Breast epithelium (tissue), 4 donors: Measurements from ENCODE around the gene USP43. TPM values are rescaled to one million over a fixed set of nuclear protein-coding genes. Genes with fewer than 3 reads are reported as not detected.

Experiments used
- DNase-seq, 2 donors: peaks; one replicate each; pipeline ENCODE4 v3.0.0-alpha.2; 2019; ENCODE audit warnings: low spot score in 2 of 2
- H3K27ac ChIP-seq, 2 donors: fragments of 200-600 bp; sonication (generic) in 1 of 2; one replicate each; pipeline ENCODE4 v1.5.1; 2016 to 2019; ENCODE audit warnings: mild to moderate bottlenecking in 1 of 2
- H3K27me3 ChIP-seq, 2 donors: fragments of 200-600 bp; sonication (generic) in 1 of 2; one replicate each; pipeline versions ENCODE4 v1.5.1 to v1.6.0; 2017 to 2019; ENCODE audit warnings: control low read depth in 1 of 2, mild to moderate bottlenecking in 1 of 2
- H3K36me3 ChIP-seq: fragments of 200-600 bp; one replicate; pipeline ENCODE4 v1.5.1; 2019
- H3K4me1 ChIP-seq, 2 donors: fragments of 200-600 bp; sonication (generic); one replicate each; pipeline ENCODE4 v1.5.1; 2016 to 2019; ENCODE audit warnings: control low read depth in 1 of 2
- H3K4me3 ChIP-seq, 3 donors: fragments of 200-600 bp; sonication (generic); 1 replicate in 2 of 3; 2 replicates in 1 of 3; pipeline ENCODE4 v1.5.1; 2016 to 2019; ENCODE audit warnings: mild to moderate bottlenecking in 3 of 3, moderate library complexity in 2 of 3
- H3K9me3 ChIP-seq, 2 donors: fragments of 200-600 bp; sonication (generic) in 1 of 2; one replicate each; pipeline ENCODE4 v1.5.1; 2016 to 2019; ENCODE audit warnings: control low read depth in 1 of 2
- CTCF ChIP-seq, 3 donors: fragments of 450-650 bp; IDR thresholded peaks; one replicate each; pipeline ENCODE4 v1.5.1; 2016 to 2017; ENCODE audit warnings: antibody characterized with exemption in 3 of 3, mild to moderate bottlenecking in 3 of 3, moderate library complexity in 3 of 3
- POLR2A ChIP-seq: fragments of 450-650 bp; IDR thresholded peaks from one replicate; pipeline ENCODE4 v1.6.1; 2016; ENCODE audit warnings: antibody characterized with exemption, mild to moderate bottlenecking, moderate library complexity
- POLR2AphosphoS5 ChIP-seq, 3 donors: sonication (generic); formaldehyde crosslinking; IDR thresholded peaks; one replicate each; pipeline ENCODE4 v1.6.1; 2017; ENCODE audit warnings: antibody characterized with exemption in 3 of 3
- intact Hi-C: fragments of 100-400 bp; cut with DNase I; formaldehyde crosslinking; loops from one replicate; pipeline ENCODE4 v1.15.1; 2023; ENCODE audit warnings: low total_unique reads
- total RNA-seq, 3 donors: library from RNA; depleted of rRNA; stranded (reverse); fragments of >200 nt; gene quantifications; one replicate each; pipeline ENCODE4 v1.1.0, GENCODE V29; 2016

USP43 gene
- total RNA-seq, 3 donors from 2014 or later: 0.32 to 6.1 (median 3.9) TPM

- no peaks in the 10 kb centered on the region for H3K27me3 ChIP-seq
- H3K36me3 ChIP-seq: no peaks in the 10 kb centered on the region
- no peak for DNase-seq
- H3K4me1 ChIP-seq: no peaks in the 10 kb centered on the region
- no peak overlapping the region for H3K27ac ChIP-seq
- H3K9me3 ChIP-seq: no peaks in the 10 kb centered on the region
- no peak overlapping the region for H3K4me3 ChIP-seq
- intact Hi-C loops: no loop called here
- TF ChIP-seq POLR2AphosphoS5 (IDR thresholded peaks at IDR 0.05) (no peak), CTCF (IDR thresholded peaks at IDR 0.05) (no peak), POLR2A (no peak)
These were observed 54.8 kb downstream of the USP43 start for GRCh38 chr17:9700136-9700535.

- intact Hi-C loops: no loop called here
- no peak overlapping the region for H3K27ac ChIP-seq
- H3K27me3 ChIP-seq: no peaks in the 10 kb centered on the region
- no peaks in the 10 kb centered on the region for H3K36me3 ChIP-seq
- DNase-seq: no peak
- TF ChIP-seq POLR2AphosphoS5 (IDR thresholded peaks at IDR 0.05) (no peak), POLR2A (no peak), CTCF (IDR thresholded peaks at IDR 0.05) (no peak)
- no peak overlapping the region for H3K4me3 ChIP-seq
- no peaks in the 10 kb centered on the region for H3K9me3 ChIP-seq
- H3K4me1 ChIP-seq: no peaks in the 10 kb centered on the region
These were observed 55.6 kb downstream of the USP43 start for GRCh38 chr17:9700754-9701476.

- no peak for DNase-seq
- TF ChIP-seq CTCF (IDR thresholded peaks at IDR 0.05) (no peak), POLR2A (no peak), POLR2AphosphoS5 (IDR thresholded peaks at IDR 0.05) (no peak)
- no peaks in the 10 kb centered on the region for H3K36me3 ChIP-seq
- H3K4me3 ChIP-seq: no peak overlapping the region
- intact Hi-C loops: no loop called here
- H3K9me3 ChIP-seq: no peaks in the 10 kb centered on the region
- H3K27ac ChIP-seq: no peak overlapping the region
- H3K4me1 ChIP-seq: no peaks in the 10 kb centered on the region
- no peaks in the 10 kb centered on the region for H3K27me3 ChIP-seq
These were observed 57.2 kb downstream of the USP43 start for GRCh38 chr17:9702482-9702881.

GRCh38 chr17:9702914-9703780, 57.8 kb downstream of the USP43 start:
- intact Hi-C loops: no loop called here
- H3K4me1 ChIP-seq: no peaks in the 10 kb centered on the region
- H3K4me3 ChIP-seq: no peak overlapping the region
- H3K27ac ChIP-seq: no peak overlapping the region
- no peak for DNase-seq
- no peaks in the 10 kb centered on the region for H3K36me3 ChIP-seq
- H3K9me3 ChIP-seq: no peaks in the 10 kb centered on the region
- H3K27me3 ChIP-seq: no peaks in the 10 kb centered on the region
- no peak for TF ChIP-seq CTCF (IDR thresholded peaks at IDR 0.05)
- TF ChIP-seq POLR2A: no peak
- TF ChIP-seq POLR2AphosphoS5 (IDR thresholded peaks at IDR 0.05): no peak

- intact Hi-C loops: no loop called here
- Histone ChIP-seq H3K27me3 (no peaks in the 10 kb centered on the region), H3K9me3 (no peaks in the 10 kb centered on the region), H3K36me3 (no peaks in the 10 kb centered on the region), H3K27ac (no peak overlapping the region), H3K4me1 (no peaks in the 10 kb centered on the region), H3K4me3 (no peak overlapping the region)
- DNase-seq: no peak
- no peak for TF ChIP-seq POLR2AphosphoS5 (IDR thresholded peaks at IDR 0.05)
- TF ChIP-seq CTCF (IDR thresholded peaks at IDR 0.05): no peak
- no peak for TF ChIP-seq POLR2A
These were observed 58.4 kb downstream of the USP43 start for GRCh38 chr17:9703781-9704082.
